HL-60 (cell line): ENCODE measurements around the gene ADD3.

Experiments
- CTCF ChIP-seq: IDR thresholded peaks from one replicate; pipeline ENCODE4 v1.5.1; 2011; ENCODE audit warnings: low read length, control low read depth, inconsistent platforms; ENCODE audit not compliant: insufficient read depth
- GABPA ChIP-seq: IDR thresholded peaks from 2 replicates; pipeline ENCODE4 v1.6.1; 2012; ENCODE audit warnings: low read depth
- SPI1 ChIP-seq: IDR thresholded peaks from 2 replicates; pipeline ENCODE4 v1.6.1; 2012; ENCODE audit warnings: low read depth, mild to moderate bottlenecking, borderline replicate concordance
- TF ChIP-seq, protein P1 (sequence below): IDR thresholded peaks from 2 replicates; pipeline ENCODE4 v1.6.1; 2012; ENCODE audit warnings: low read depth; ENCODE audit not compliant: insufficient replicate concordance

DNA sequence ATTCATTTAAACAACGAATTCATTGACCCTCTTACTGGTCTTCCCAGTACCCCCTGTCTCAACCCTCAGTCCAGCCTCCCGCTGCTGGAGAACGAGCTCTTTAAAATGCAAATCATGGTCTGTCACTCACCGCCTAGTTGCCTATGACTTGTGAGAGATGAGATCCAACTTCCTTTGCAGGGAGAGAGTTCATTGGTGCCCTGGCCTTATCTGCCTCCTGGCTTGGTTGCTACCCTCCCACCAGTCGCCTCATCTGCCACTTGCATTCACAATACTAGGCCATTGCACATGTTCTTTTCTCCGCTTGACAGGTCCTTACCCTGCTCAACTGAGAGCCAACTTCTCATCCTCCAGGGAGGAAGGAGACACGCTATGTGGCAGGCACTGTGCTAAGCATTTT lies 145.6 kb downstream of the ADD3 start:
- no peak for TF ChIP-seq CTCF
- TF ChIP-seq, protein P1, sequence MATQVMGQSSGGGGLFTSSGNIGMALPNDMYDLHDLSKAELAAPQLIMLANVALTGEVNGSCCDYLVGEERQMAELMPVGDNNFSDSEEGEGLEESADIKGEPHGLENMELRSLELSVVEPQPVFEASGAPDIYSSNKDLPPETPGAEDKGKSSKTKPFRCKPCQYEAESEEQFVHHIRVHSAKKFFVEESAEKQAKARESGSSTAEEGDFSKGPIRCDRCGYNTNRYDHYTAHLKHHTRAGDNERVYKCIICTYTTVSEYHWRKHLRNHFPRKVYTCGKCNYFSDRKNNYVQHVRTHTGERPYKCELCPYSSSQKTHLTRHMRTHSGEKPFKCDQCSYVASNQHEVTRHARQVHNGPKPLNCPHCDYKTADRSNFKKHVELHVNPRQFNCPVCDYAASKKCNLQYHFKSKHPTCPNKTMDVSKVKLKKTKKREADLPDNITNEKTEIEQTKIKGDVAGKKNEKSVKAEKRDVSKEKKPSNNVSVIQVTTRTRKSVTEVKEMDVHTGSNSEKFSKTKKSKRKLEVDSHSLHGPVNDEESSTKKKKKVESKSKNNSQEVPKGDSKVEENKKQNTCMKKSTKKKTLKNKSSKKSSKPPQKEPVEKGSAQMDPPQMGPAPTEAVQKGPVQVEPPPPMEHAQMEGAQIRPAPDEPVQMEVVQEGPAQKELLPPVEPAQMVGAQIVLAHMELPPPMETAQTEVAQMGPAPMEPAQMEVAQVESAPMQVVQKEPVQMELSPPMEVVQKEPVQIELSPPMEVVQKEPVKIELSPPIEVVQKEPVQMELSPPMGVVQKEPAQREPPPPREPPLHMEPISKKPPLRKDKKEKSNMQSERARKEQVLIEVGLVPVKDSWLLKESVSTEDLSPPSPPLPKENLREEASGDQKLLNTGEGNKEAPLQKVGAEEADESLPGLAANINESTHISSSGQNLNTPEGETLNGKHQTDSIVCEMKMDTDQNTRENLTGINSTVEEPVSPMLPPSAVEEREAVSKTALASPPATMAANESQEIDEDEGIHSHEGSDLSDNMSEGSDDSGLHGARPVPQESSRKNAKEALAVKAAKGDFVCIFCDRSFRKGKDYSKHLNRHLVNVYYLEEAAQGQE = no peak
- TF ChIP-seq GABPA = no peak
- TF ChIP-seq SPI1 = no peak
